Astrocyte of the hippocampus (primary cell): ENCODE measurements around the gene PSMG4.

Experiments used
- DNase-seq: peaks from one replicate; pipeline ENCODE4 v3.0.0; 2011; ENCODE audit warnings: low read depth, low spot score

The PSMG4 gene

GRCh38 chr6:3290149-3290930 is 31.6 kb downstream of the PSMG4 start:
- DNase-seq, result no peak

- DNase-seq, result no peak
These were observed 32.1 kb downstream of the PSMG4 start for GRCh38 chr6:3290931-3291211.

GRCh38 chr6:3291346-3291745 is 32.6 kb downstream of the PSMG4 start:
- no peak for DNase-seq

GRCh38 chr6:3291987-3292386 is 33.2 kb downstream of the PSMG4 start:
- no peak for DNase-seq

GRCh38 chr6:3292431-3293197 is 33.9 kb downstream of the PSMG4 start:
- DNase-seq, result no peak

GRCh38 chr6:3293271-3294155 is 34.8 kb downstream of the PSMG4 start:
- no peak for DNase-seq

GRCh38 chr6:3294396-3294795 is 35.6 kb downstream of the PSMG4 start:
- no peak for DNase-seq

GRCh38 chr6:3294921-3295871 is 36.4 kb downstream of the PSMG4 start:
- DNase-seq, result peak; percentile 23

- no peak for DNase-seq
These were observed 37.3 kb downstream of the PSMG4 start for GRCh38 chr6:3296078-3296477.

- no peak for DNase-seq
These were observed 37.8 kb downstream of the PSMG4 start for GRCh38 chr6:3296537-3296936.

GRCh38 chr6:3297006-3297405 is 38.3 kb downstream of the PSMG4 start:
- DNase-seq, result peak; percentile 79

- DNase-seq, result no peak
These were observed 39.2 kb downstream of the PSMG4 start for GRCh38 chr6:3297909-3298308.

GRCh38 chr6:3299221-3299620 is 40.5 kb downstream of the PSMG4 start:
- no peak for DNase-seq

GRCh38 chr6:3301506-3301905 is 42.8 kb downstream of the PSMG4 start:
- DNase-seq, result no peak

- no peak for DNase-seq
These were observed 45.2 kb downstream of the PSMG4 start for GRCh38 chr6:3303795-3304411.

- DNase-seq, result no peak
These were observed 45.9 kb downstream of the PSMG4 start for GRCh38 chr6:3304500-3305215.

- DNase-seq, result no peak
These were observed 46.4 kb downstream of the PSMG4 start for GRCh38 chr6:3305216-3305565.

GRCh38 chr6:3305831-3306230 is 47.1 kb downstream of the PSMG4 start:
- DNase-seq, result no peak

GRCh38 chr6:3306848-3307247 is 48.1 kb downstream of the PSMG4 start:
- no peak for DNase-seq

- DNase-seq, result no peak
These were observed 48.7 kb downstream of the PSMG4 start for GRCh38 chr6:3307436-3307835.
